HepG2 (cell line): ENCODE data around the gene MYADML2. TPM values are rescaled to one million over a fixed set of nuclear protein-coding genes. Genes with fewer than 3 reads are reported as not detected.

Experiments
- ATF2 ChIP-seq: sonication (generic); formaldehyde crosslinking; IDR thresholded peaks from 2 replicates; pipeline ENCODE4 v1.4.0; 2020; ENCODE audit warnings: missing genetic modification reagents
- EED ChIP-seq: sonication (generic); formaldehyde crosslinking; IDR thresholded peaks from 2 replicates; pipeline ENCODE4 v1.5.0; 2020; ENCODE audit warnings: mild to moderate bottlenecking, missing genetic modification reagents
- GATA4 ChIP-seq: sonication (generic); IDR thresholded peaks from 2 replicates; pipeline ENCODE4 v1.6.1; 2016; ENCODE audit warnings: antibody characterized with exemption, low read depth, borderline replicate concordance
- MED13 ChIP-seq: sonication (generic); formaldehyde crosslinking; IDR thresholded peaks from 2 replicates; pipeline ENCODE4 v1.5.0; 2020; ENCODE audit warnings: missing genetic modification reagents
- NFKB2 ChIP-seq: sonication (generic); formaldehyde crosslinking; IDR thresholded peaks from 2 replicates; pipeline ENCODE4 v1.4.0; 2020; ENCODE audit warnings: missing genetic modification reagents, borderline replicate concordance
- NR1H2 ChIP-seq: sonication (generic); formaldehyde crosslinking; IDR thresholded peaks from 2 replicates; pipeline ENCODE4 v1.8.1; 2022; ENCODE audit warnings: low read depth, missing genetic modification reagents, borderline replicate concordance
- SPEN ChIP-seq: sonication (generic); formaldehyde crosslinking; IDR thresholded peaks from 2 replicates; pipeline ENCODE4 v1.5.1; 2020; ENCODE audit warnings: low read depth, mild to moderate bottlenecking, missing genetic modification reagents
- TCF7 ChIP-seq: sonication (generic); IDR thresholded peaks from 2 replicates; pipeline ENCODE4 v1.6.1; 2016; ENCODE audit warnings: antibody characterized with exemption, low read depth
- ZBTB40 ChIP-seq, 2 experiments: fragments of 450-650 bp in 1 of 2; sonication (generic) in 1 of 2; formaldehyde crosslinking in 1 of 2; IDR thresholded peaks; 2 replicates each; pipeline versions ENCODE4 v1.6.1 to v1.8.0; 2016 to 2022; ENCODE audit warnings: antibody characterized with exemption in 1 of 2, mild to moderate bottlenecking in 1 of 2, missing genetic modification reagents in 1 of 2
- ZNF460 ChIP-seq: sonication (generic); formaldehyde crosslinking; IDR thresholded peaks from 2 replicates; pipeline ENCODE4 v1.5.1; 2020; ENCODE audit warnings: missing genetic modification reagents, mild to moderate bottlenecking, borderline replicate concordance
- ZNF597 ChIP-seq: sonication (generic); formaldehyde crosslinking; IDR thresholded peaks from 2 replicates; pipeline ENCODE4 v1.5.0; 2020; ENCODE audit warnings: missing genetic modification reagents
- ZNF749 ChIP-seq: sonication (generic); formaldehyde crosslinking; IDR thresholded peaks from 2 replicates; pipeline ENCODE4 v1.8.0; 2022; ENCODE audit warnings: mild to moderate bottlenecking, missing genetic modification reagents, moderate library complexity, borderline replicate concordance
- ZNF772 ChIP-seq: sonication (generic); formaldehyde crosslinking; IDR thresholded peaks from 2 replicates; pipeline ENCODE4 v1.5.0; 2020; ENCODE audit warnings: mild to moderate bottlenecking, missing genetic modification reagents
- polyA plus RNA-seq, 8 experiments: library from polyadenylated mRNA; depleted of rRNA in 3 of 8; stranded (reverse) in 7 of 8; unstranded in 1 of 8; fragments of >200 nt; fragmentation: Illumina TruSeq in 4 of 8; extraction: Trizol in 4 of 8; gene quantifications; 2 replicates each; pipeline versions ENCODE4 v1.2.1 to v1.2.3, GENCODE V29; 2011 to 2016; ENCODE audit warnings: low read depth in 4 of 8, missing spikeins in 1 of 8, mixed read lengths in 1 of 8; ENCODE audit not compliant: insufficient read depth in 1 of 8
- total RNA-seq, 5 experiments: library from RNA; depleted of rRNA; stranded (reverse); fragments of >200 nt; fragmentation: Illumina TruSeq; extraction: Trizol; gene quantifications; 2 replicates each; pipeline ENCODE4 v1.2.3, GENCODE V29; 2016; ENCODE audit warnings: low read depth in 1 of 5
- TF ChIP-seq, protein P1 (sequence below): sonication (generic); formaldehyde crosslinking; IDR thresholded peaks from 2 replicates; pipeline ENCODE4 v1.4.0; 2020; ENCODE audit warnings: missing genetic modification reagents

MYADML2 gene
- total and polyA plus RNA-seq, 2 of the 13 experiments (the other 11 are each of a cell fraction or from before 2014, with no cell fraction given) = not detected

DNA sequence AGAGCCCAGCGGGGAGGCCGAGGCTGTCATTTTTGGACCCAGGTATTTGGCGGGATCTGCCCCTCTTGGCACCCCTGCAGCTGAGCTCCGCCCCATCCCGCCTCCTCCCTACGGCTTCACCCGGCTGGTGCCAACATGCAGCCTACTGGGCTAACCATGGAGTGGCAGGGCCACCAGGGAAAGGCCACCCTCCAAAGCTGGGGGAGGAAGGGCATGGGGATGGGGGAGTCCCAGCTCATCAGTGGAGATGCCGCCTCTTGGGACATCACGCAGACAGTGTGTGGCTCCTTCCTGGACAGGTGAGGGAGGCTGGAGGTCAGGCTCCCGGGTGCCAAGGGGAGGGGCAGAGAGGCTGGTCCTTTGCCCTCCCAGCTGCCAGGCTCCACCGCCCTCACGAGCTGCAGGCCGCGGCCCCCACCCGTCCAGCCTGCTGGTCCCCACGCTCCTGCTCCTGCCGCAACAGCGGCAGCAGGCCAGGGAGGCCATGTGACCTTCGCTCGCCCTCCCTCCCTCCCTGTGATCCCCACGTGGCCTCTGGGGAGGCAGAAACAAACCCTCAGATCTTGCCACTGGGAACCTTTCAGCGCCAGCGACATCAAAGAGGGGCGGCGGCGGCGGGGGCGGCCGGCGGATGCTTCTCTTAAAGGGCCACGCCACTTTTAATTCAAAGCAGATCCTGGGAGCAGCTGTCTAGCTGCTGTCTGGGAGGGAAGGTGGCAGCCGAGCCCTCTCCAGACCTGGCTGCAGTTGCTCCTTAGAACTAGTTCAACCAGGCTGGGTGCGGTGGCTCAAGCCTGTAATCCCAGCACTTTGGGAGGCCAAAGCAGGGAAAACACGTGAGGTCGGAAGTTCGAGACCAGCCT lies 20.7 kb upstream of the MYADML2 start (continued):
- TF ChIP-seq ATF2 (CRISPR knock-in tag) (peak; percentile 81), ZNF460 (CRISPR knock-in tag) (peak; percentile 43; the same call in 1 of the 2 replicates), ZBTB40 (IDR thresholded peaks at IDR 0.05) (no peak), ZBTB40 (CRISPR knock-in tag; IDR thresholded peaks at IDR 0.05) (peak; percentile 93), ZNF749 (CRISPR knock-in tag) (peak; percentile 89), NFKB2 (CRISPR knock-in tag) (peak; percentile 97), EED (CRISPR knock-in tag) (peak; percentile 76; the same call in 1 of the 2 replicates), GATA4 (peak; percentile 72; the same call in 1 of the 2 replicates), MED13 (CRISPR knock-in tag) (peak; percentile 91), ZNF772 (CRISPR knock-in tag) (peak; percentile 99), ZNF597 (no peak), TCF7 (peak; percentile 99), SPEN (peak; percentile 94), NR1H2 (peak; percentile 71; the same call in 1 of the 2 replicates)
- TF ChIP-seq, protein P1, sequence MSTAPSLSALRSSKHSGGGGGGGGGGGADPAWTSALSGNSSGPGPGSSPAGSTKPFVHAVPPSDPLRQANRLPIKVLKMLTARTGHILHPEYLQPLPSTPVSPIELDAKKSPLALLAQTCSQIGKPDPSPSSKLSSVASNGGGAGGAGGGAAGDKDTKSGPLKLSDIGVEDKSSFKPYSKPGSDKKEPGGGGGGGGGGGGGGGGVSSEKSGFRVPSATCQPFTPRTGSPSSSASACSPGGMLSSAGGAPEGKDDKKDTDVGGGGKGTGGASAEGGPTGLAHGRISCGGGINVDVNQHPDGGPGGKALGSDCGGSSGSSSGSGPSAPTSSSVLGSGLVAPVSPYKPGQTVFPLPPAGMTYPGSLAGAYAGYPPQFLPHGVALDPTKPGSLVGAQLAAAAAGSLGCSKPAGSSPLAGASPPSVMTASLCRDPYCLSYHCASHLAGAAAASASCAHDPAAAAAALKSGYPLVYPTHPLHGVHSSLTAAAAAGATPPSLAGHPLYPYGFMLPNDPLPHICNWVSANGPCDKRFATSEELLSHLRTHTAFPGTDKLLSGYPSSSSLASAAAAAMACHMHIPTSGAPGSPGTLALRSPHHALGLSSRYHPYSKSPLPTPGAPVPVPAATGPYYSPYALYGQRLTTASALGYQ (CRISPR knock-in tag) = peak; percentile 96; the same call in 1 of the 2 replicates
